CD14-positive monocyte (primary cell): ENCODE measurements around the gene PNMA8A. TPM values are rescaled to one million over a fixed set of nuclear protein-coding genes. Genes with fewer than 3 reads are reported as not detected.

Experiments
- DNase-seq, 3 donors: peaks; one replicate each; pipeline ENCODE4 v3.0.0-alpha.2; 2011 to 2022
- H2AFZ ChIP-seq: 2 replicates; pipeline ENCODE4 v1.6.0; 2012; ENCODE audit warnings: mild to moderate bottlenecking, low read depth, low read length, inconsistent platforms; ENCODE audit not compliant: insufficient read depth, poor library complexity, severe bottlenecking
- H3K27ac ChIP-seq, 2 donors: 1 replicate in 1 of 2; 2 replicates in 1 of 2; pipeline ENCODE4 v1.5.1; 2012 to 2013; ENCODE audit warnings: low read length in 2 of 2, control low read depth in 1 of 2, inconsistent platforms in 1 of 2, low read depth in 1 of 2, mild to moderate bottlenecking in 1 of 2
- H3K27me3 ChIP-seq, 2 donors: one replicate each; pipeline versions ENCODE4 v1.6.0 to v1.6.1; 2011 to 2013; ENCODE audit warnings: low read length in 2 of 2; ENCODE audit not compliant: control insufficient read depth in 2 of 2, insufficient read depth in 2 of 2
- H3K36me3 ChIP-seq, 2 donors: replicated peaks in 1 of 2; 1 replicate in 1 of 2; 2 replicates in 1 of 2; pipeline versions ENCODE4 v1.5.1 to v1.6.1; 2012 to 2013; ENCODE audit warnings: low read length in 2 of 2, control low read depth in 1 of 2, inconsistent platforms in 1 of 2, mild to moderate bottlenecking in 1 of 2; ENCODE audit not compliant: insufficient read depth in 2 of 2, control insufficient read depth in 1 of 2
- H3K4me1 ChIP-seq, 2 donors: 1 replicate in 1 of 2; 2 replicates in 1 of 2; pipeline versions ENCODE4 v1.5.1 to v1.6.1; 2012 to 2013; ENCODE audit warnings: low read length in 2 of 2, control low read depth in 1 of 2, inconsistent platforms in 1 of 2, mild to moderate bottlenecking in 1 of 2, moderate library complexity in 1 of 2; ENCODE audit not compliant: insufficient read depth in 2 of 2, control insufficient read depth in 1 of 2
- H3K4me2 ChIP-seq: replicated peaks from 2 replicates; pipeline ENCODE3; 2012; ENCODE audit warnings: low read length, moderate library complexity, mild to moderate bottlenecking; ENCODE audit not compliant: poor library complexity, severe bottlenecking; ENCODE audit errors: extremely low read depth
- H3K4me3 ChIP-seq, 3 experiments: fragments of 200-600 bp in 1 of 3; sonication (generic) in 1 of 3; replicated peaks in 1 of 3; 1 replicate in 2 of 3; 2 replicates in 1 of 3; pipeline ENCODE4 v1.5.1; 2011 to 2013; ENCODE audit warnings: low read length in 3 of 3, mild to moderate bottlenecking in 3 of 3, control low read depth in 2 of 3, low read depth in 2 of 3, inconsistent platforms in 1 of 3, moderate library complexity in 1 of 3
- H3K79me2 ChIP-seq: 2 replicates; pipeline ENCODE4 v1.6.0; 2012; ENCODE audit warnings: mild to moderate bottlenecking, control low read depth, inconsistent platforms, low read length, moderate library complexity; ENCODE audit not compliant: insufficient read depth
- H3K9ac ChIP-seq: 2 replicates; pipeline ENCODE4 v1.6.0; 2017; ENCODE audit warnings: low read length, mild to moderate bottlenecking; ENCODE audit not compliant: insufficient read depth, poor library complexity, severe bottlenecking
- H3K9me3 ChIP-seq, 2 donors: replicated peaks in 1 of 2; 1 replicate in 1 of 2; 2 replicates in 1 of 2; pipeline versions ENCODE4 v1.5.1 to v1.6.1; 2012 to 2013; ENCODE audit warnings: low read length in 2 of 2, control low read depth in 1 of 2; ENCODE audit not compliant: control insufficient read depth in 1 of 2, insufficient read depth in 1 of 2
- H4K20me1 ChIP-seq: 2 replicates; pipeline ENCODE4 v1.6.0; 2012; ENCODE audit warnings: mild to moderate bottlenecking, low read length, control low read depth, moderate library complexity; ENCODE audit not compliant: insufficient read depth
- H3K27ac Mint-ChIP-seq, 7 donors: one replicate each; pipeline ENCODE4 v1.8.0; 2020; ENCODE audit warnings: mild to moderate bottlenecking in 7 of 7, mixed read lengths in 7 of 7, moderate library complexity in 6 of 7, inconsistent platforms in 2 of 7
- H3K27me3 Mint-ChIP-seq, 3 donors: one replicate each; pipeline ENCODE4 v1.8.0; 2021 to 2022; ENCODE audit warnings: low read depth in 3 of 3, mild to moderate bottlenecking in 3 of 3, mixed read lengths in 3 of 3, moderate library complexity in 3 of 3, inconsistent platforms in 1 of 3
- H3K36me3 Mint-ChIP-seq, 2 donors: one replicate each; pipeline ENCODE4 v1.8.0; 2020; ENCODE audit warnings: mixed read lengths in 2 of 2, inconsistent platforms in 1 of 2, mild to moderate bottlenecking in 1 of 2
- H3K4me1 Mint-ChIP-seq: one replicate; pipeline ENCODE4 v1.8.0; 2020; ENCODE audit warnings: mild to moderate bottlenecking, mixed read lengths
- H3K4me3 Mint-ChIP-seq, 2 donors: one replicate each; pipeline ENCODE4 v1.8.0; 2020; ENCODE audit warnings: mild to moderate bottlenecking in 2 of 2, mixed read lengths in 2 of 2, moderate library complexity in 1 of 2
- H3K9me3 Mint-ChIP-seq, 7 donors: one replicate each; pipeline ENCODE4 v1.8.0; 2020 to 2022; ENCODE audit warnings: mixed read lengths in 7 of 7, mild to moderate bottlenecking in 6 of 7, moderate library complexity in 6 of 7, inconsistent platforms in 2 of 7
- WGBS: methylation state at CpG from one replicate; pipeline ENCODE4 v1.1.5; 2013; ENCODE audit warnings: missing lambda C conversion rate; ENCODE audit not compliant: insufficient coverage; 5-methylcytosine and 5-hydroxymethylcytosine counted together
- intact Hi-C, 2 donors: fragments of 100-400 bp; cut with micrococcal nuclease; formaldehyde crosslinking; loops; one replicate each; pipeline versions ENCODE4 v1.15.0 to v1.15.1; 2023
- polyA plus RNA-seq, 3 donors: library from polyadenylated mRNA; depleted of rRNA in 1 of 3; unstranded in 2 of 3; stranded (reverse) in 1 of 3; fragments of 300-500 nt in 2 of 3; fragments of >200 nt in 1 of 3; fragmentation: Illumina TruSeq in 2 of 3; gene quantifications; 1 replicate in 2 of 3; 2 replicates in 1 of 3; pipeline ENCODE4 v1.2.3, GENCODE V29; 2012 to 2021
- TF ChIP-seq, protein P1 (sequence below): fragments of 200-600 bp; IDR thresholded peaks from one replicate; pipeline ENCODE4 v1.8.0; 2022; ENCODE audit warnings: antibody characterized with exemption, mild to moderate bottlenecking

The PNMA8A gene
- polyA plus RNA-seq, 3 donors, result not detected

DNA sequence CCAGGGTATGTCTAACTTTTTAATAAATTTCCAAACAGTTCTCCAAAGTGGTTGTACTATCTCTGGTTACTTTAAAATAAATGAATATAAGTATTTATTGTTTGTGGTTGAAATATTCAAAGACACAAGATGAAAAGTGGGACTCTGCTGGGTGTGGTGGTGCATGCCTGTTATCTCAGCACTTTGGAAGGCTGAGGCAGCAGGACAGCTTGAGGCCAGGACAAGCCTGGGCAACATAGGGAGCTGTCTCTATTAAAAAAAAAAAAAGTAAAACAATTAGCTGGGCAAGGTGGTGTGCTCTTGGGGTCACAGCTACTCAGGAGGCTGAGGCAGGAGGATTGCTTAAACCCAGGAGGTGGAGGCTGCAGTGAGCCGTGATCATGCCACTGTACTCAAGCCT lies 10.4 kb downstream of the PNMA8A start:
- no peak overlapping the region for H2AFZ ChIP-seq

DNA sequence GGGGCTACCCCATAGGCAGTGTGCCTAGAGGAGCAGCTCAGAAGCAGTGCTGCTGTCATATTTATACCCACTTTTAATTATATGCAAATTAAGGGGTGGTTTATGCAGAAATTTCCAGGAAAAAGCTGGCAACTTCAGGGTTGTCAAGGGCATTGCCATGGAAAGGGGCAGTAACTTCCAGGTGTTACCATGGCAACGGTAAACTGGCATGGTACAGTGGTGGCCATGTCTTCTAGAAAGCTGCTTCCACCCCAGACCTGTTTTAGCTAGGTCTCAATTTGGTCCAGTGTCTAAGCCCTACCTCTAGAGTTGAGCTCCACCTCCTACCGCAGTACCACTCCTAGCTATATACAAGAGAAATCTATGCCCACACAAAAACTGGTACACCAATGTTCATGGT lies 11.3 kb downstream of the PNMA8A start:
- Mint-ChIP-seq H3K4me3 (no peak overlapping the region), H3K36me3 (no peaks in the 10 kb centered on the region), H3K9me3 (peaks cover 0 to 4% (median 0%) of the 10 kb centered on the region in 7 donors), H3K27ac (no peak overlapping the region), H3K4me1 (no peaks in the 10 kb centered on the region), H3K27me3 (peaks cover 7 to 42% (median 20%) of the 10 kb centered on the region in 3 donors)
- Histone ChIP-seq H2AFZ (no peak overlapping the region), H3K9me3 (no peaks in the 10 kb centered on the region), H4K20me1 (no peaks in the 10 kb centered on the region), H3K9ac (no peak overlapping the region), H3K36me3 (no peaks in the 10 kb centered on the region), H3K4me2 (no peak overlapping the region), H3K4me3 (no peak overlapping the region), H3K27ac (no peak overlapping the region), H3K79me2 (no peaks in the 10 kb centered on the region), H3K4me1 (no peaks in the 10 kb centered on the region), H3K27me3 (no peaks in the 10 kb centered on the region)
- 100% methylated on average over 1 of the region's 2 CpGs for WGBS
- TF ChIP-seq, protein P1, sequence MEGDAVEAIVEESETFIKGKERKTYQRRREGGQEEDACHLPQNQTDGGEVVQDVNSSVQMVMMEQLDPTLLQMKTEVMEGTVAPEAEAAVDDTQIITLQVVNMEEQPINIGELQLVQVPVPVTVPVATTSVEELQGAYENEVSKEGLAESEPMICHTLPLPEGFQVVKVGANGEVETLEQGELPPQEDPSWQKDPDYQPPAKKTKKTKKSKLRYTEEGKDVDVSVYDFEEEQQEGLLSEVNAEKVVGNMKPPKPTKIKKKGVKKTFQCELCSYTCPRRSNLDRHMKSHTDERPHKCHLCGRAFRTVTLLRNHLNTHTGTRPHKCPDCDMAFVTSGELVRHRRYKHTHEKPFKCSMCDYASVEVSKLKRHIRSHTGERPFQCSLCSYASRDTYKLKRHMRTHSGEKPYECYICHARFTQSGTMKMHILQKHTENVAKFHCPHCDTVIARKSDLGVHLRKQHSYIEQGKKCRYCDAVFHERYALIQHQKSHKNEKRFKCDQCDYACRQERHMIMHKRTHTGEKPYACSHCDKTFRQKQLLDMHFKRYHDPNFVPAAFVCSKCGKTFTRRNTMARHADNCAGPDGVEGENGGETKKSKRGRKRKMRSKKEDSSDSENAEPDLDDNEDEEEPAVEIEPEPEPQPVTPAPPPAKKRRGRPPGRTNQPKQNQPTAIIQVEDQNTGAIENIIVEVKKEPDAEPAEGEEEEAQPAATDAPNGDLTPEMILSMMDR, result no peak
- no peak for DNase-seq
- intact Hi-C loops, result no loop called here

More for the DNA sequence above, 10.4 kb downstream of the PNMA8A start:
- Mint-ChIP-seq H3K4me3 (no peak overlapping the region), H3K4me1 (no peaks in the 10 kb centered on the region), H3K27ac (peak overlapping the region in 1 of 7 donors; percentile 58), H3K9me3 (peaks cover 0 to 2% (median 0%) of the 10 kb centered on the region in 7 donors), H3K27me3 (peaks cover 14 to 39% (median 18%) of the 10 kb centered on the region in 3 donors), H3K36me3 (no peaks in the 10 kb centered on the region)
- Histone ChIP-seq H3K9me3 (no peaks in the 10 kb centered on the region), H3K79me2 (no peaks in the 10 kb centered on the region), H3K36me3 (no peaks in the 10 kb centered on the region), H4K20me1 (no peaks in the 10 kb centered on the region), H3K27me3 (no peaks in the 10 kb centered on the region), H3K27ac (no peak overlapping the region), H3K9ac (no peak overlapping the region), H3K4me2 (no peak overlapping the region), H3K4me1 (no peaks in the 10 kb centered on the region), H3K4me3 (no peak overlapping the region)
- DNase-seq, result no peak
- TF ChIP-seq, protein P1, result no peak
- WGBS, result 92% methylated on average over 1 of the region's 1 CpG
- intact Hi-C loops, result no loop called here
